HEK293 (cell line): ENCODE data around the gene NPFF.

ENCODE experiments used
- CTCF ChIA-PET: fragments of 350-600 bp; formaldehyde crosslinking; extraction: SDS; loops from one replicate; lab custom pipeline; 2021; ENCODE audit warnings: antibody characterized with exemption; lab: Yijun Ruan, JAX
- POLR2A ChIA-PET: fragments of 300-600 bp; formaldehyde crosslinking; extraction: SDS; loops from one replicate; lab custom pipeline; 2020; ENCODE audit warnings: antibody characterized with exemption, inconsistent platforms; lab: Yijun Ruan, JAX
- H3K27ac ChIP-seq: fragments of 200-500 bp; sonication (Bioruptor generic); 2 replicates; pipeline ENCODE4 v1.5.1; 2014; ENCODE audit warnings: low read depth, low read length, control low read depth, inconsistent platforms; ENCODE audit errors: extremely low read depth
- H3K36me3 ChIP-seq, 2 experiments: fragments of 200-500 bp in 1 of 2; sonication (Bioruptor generic) in 1 of 2; 1 replicate in 1 of 2; 2 replicates in 1 of 2; pipeline ENCODE4 v1.5.1; 2014 to 2017; ENCODE audit warnings: inconsistent platforms in 2 of 2, low read length in 2 of 2; ENCODE audit not compliant: control insufficient read depth in 2 of 2, insufficient read depth in 1 of 2
- H3K4me1 ChIP-seq: fragments of 200-500 bp; sonication (Bioruptor generic); 2 replicates; pipeline ENCODE4 v1.5.1; 2014; ENCODE audit warnings: mild to moderate bottlenecking, low read length, inconsistent platforms; ENCODE audit not compliant: control insufficient read depth, insufficient read depth
- H3K4me3 ChIP-seq: 2 replicates; pipeline ENCODE4 v1.5.1; 2011; ENCODE audit warnings: low read depth, mild to moderate bottlenecking, control low read depth, low read length, moderate library complexity
- H3K9me3 ChIP-seq: fragments of 200-500 bp; sonication (Bioruptor generic); 2 replicates; pipeline ENCODE4 v1.5.1; 2014; ENCODE audit warnings: low read depth, low read length, inconsistent platforms; ENCODE audit not compliant: control insufficient read depth, insufficient read depth
- PRDM1 ChIP-seq: fragments of 450-650 bp; formaldehyde crosslinking; IDR thresholded peaks from 2 replicates; pipeline ENCODE4; 2016; ENCODE audit warnings: missing biosample characterization, missing genetic modification characterization
- SETDB1 ChIP-seq: IDR thresholded peaks from one replicate; pipeline ENCODE4 v1.6.1; 2017; ENCODE audit warnings: mild to moderate bottlenecking, low read length, moderate library complexity, mixed read lengths; ENCODE audit not compliant: insufficient read length
- ZNF202 ChIP-seq: fragments of 450-650 bp; formaldehyde crosslinking; IDR thresholded peaks from 2 replicates; pipeline ENCODE4 v1.5.1; 2016; ENCODE audit warnings: missing biosample characterization, missing genetic modification characterization, borderline replicate concordance
- ZNF292 ChIP-seq: fragments of 450-650 bp; formaldehyde crosslinking; IDR thresholded peaks from 2 replicates; pipeline ENCODE4 v1.5.1; 2016; ENCODE audit warnings: low read depth, missing biosample characterization, missing genetic modification characterization, borderline replicate concordance
- ZNF426 ChIP-seq: fragments of 450-650 bp; formaldehyde crosslinking; IDR thresholded peaks from 2 replicates; pipeline ENCODE4 v1.5.1; 2017; ENCODE audit warnings: missing biosample characterization, missing genetic modification characterization, mild to moderate bottlenecking, inconsistent platforms, moderate library complexity
- ZNF510 ChIP-seq: fragments of 450-650 bp; formaldehyde crosslinking; IDR thresholded peaks from 2 replicates; pipeline ENCODE4 v1.5.1; 2018; ENCODE audit warnings: mild to moderate bottlenecking, missing genetic modification characterization, missing biosample characterization; ENCODE audit not compliant: insufficient replicate concordance
- ZNF530 ChIP-seq: fragments of 450-650 bp; formaldehyde crosslinking; IDR thresholded peaks from 2 replicates; pipeline ENCODE4 v1.5.1; 2016; ENCODE audit warnings: low read depth, missing biosample characterization, missing genetic modification characterization
- ZNF548 ChIP-seq: fragments of 450-650 bp; formaldehyde crosslinking; IDR thresholded peaks from 2 replicates; pipeline ENCODE4 v1.5.1; 2016; ENCODE audit warnings: missing biosample characterization, missing genetic modification characterization
- ZNF571 ChIP-seq: fragments of 450-650 bp; formaldehyde crosslinking; IDR thresholded peaks from 2 replicates; pipeline ENCODE4 v1.5.0; 2017; ENCODE audit warnings: missing biosample characterization, missing genetic modification characterization
- ZNF600 ChIP-seq: fragments of 450-650 bp; formaldehyde crosslinking; IDR thresholded peaks from 2 replicates; pipeline ENCODE4 v1.5.1; 2016; ENCODE audit warnings: missing biosample characterization, missing genetic modification characterization
- ZSCAN23 ChIP-seq: fragments of 450-650 bp; formaldehyde crosslinking; IDR thresholded peaks from 2 replicates; pipeline ENCODE4 v1.5.1; 2016; ENCODE audit warnings: missing biosample characterization, missing genetic modification characterization
- TF ChIP-seq, protein P1 (sequence below): fragments of 450-650 bp; formaldehyde crosslinking; IDR thresholded peaks from 2 replicates; pipeline ENCODE4 v1.5.1; 2016; ENCODE audit warnings: missing biosample characterization, missing genetic modification characterization
- TF ChIP-seq, protein P2 (sequence below): fragments of 450-650 bp; formaldehyde crosslinking; IDR thresholded peaks from 2 replicates; pipeline ENCODE4 v1.5.1; 2016; ENCODE audit warnings: missing biosample characterization, missing genetic modification characterization, low read depth
- TF ChIP-seq, protein P3 (sequence below): fragments of 450-650 bp; formaldehyde crosslinking; IDR thresholded peaks from 2 replicates; pipeline ENCODE4 v1.5.1; 2017; ENCODE audit warnings: missing biosample characterization, missing genetic modification characterization
- TF ChIP-seq, protein P4 (sequence below): fragments of 450-650 bp; formaldehyde crosslinking; IDR thresholded peaks from 2 replicates; pipeline ENCODE4 v1.5.1; 2016; ENCODE audit warnings: missing biosample characterization, missing genetic modification characterization

Gene NPFF

DNA sequence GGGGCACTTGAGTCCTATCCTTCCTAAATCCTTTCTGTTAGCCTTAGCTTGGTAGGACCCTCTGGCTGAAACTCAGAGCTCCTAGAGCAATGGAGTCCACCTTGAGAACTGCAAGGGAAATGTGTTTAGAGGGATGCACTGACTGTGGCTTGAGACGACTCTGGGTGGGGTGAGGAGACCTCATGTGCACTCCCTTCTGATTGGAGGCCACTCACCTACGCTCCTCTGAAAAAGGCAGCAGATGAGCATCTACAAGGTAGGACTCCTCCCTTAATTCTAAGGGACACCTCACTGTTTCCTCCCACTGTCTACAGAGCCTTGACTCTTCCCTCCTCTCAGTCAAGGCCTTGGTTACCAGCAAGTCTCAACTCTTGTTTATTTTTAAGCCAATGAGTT lies 9.1 kb downstream of the NPFF start (continued):
- TF ChIP-seq, protein P1, sequence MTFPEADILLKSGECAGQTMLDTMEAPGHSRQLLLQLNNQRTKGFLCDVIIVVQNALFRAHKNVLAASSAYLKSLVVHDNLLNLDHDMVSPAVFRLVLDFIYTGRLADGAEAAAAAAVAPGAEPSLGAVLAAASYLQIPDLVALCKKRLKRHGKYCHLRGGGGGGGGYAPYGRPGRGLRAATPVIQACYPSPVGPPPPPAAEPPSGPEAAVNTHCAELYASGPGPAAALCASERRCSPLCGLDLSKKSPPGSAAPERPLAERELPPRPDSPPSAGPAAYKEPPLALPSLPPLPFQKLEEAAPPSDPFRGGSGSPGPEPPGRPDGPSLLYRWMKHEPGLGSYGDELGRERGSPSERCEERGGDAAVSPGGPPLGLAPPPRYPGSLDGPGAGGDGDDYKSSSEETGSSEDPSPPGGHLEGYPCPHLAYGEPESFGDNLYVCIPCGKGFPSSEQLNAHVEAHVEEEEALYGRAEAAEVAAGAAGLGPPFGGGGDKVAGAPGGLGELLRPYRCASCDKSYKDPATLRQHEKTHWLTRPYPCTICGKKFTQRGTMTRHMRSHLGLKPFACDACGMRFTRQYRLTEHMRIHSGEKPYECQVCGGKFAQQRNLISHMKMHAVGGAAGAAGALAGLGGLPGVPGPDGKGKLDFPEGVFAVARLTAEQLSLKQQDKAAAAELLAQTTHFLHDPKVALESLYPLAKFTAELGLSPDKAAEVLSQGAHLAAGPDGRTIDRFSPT (tag by site-specific recombination): no peak

DNA sequence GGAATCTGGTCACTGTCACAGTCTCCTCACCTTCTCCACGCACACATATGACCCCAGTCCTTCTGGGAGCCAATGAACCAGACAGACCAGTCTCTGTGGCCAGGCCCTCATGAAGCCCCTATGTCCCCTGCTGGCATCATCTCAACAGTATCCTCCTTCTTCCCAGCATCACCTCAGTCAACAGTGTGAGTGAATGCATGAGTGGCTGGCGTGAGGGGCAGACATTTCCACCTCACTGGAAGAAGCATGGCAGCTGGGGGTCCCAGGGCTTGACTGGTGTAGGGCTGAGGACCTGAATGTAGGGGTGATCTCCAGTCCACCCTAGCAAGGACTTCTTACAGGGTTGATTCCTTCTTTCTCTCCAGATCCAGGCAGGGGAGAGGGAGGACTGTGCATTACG lies 9.8 kb downstream of the NPFF start:
- peaks cover 24% of the 10 kb centered on the region for H3K4me1 ChIP-seq
- ChIA-PET CTCF (interaction anchor here (1.7 kb wide), 1 partner anchor 10 kb away, joined by 3 read pairs; the partner anchor contains the start of gene NPFF), POLR2A (interaction anchor here (0.5 to 4.6 kb wide), 2 partner anchors 15 to 474 kb away, joined by 3 to 39 read pairs; no protein-coding TSS in a partner anchor)
- H3K9me3 ChIP-seq: no peaks in the 10 kb centered on the region
- H3K27ac ChIP-seq: no peak overlapping the region
- no peak overlapping the region for H3K4me3 ChIP-seq
- H3K36me3 ChIP-seq: no peaks in the 10 kb centered on the region
- TF ChIP-seq ZNF202 (tag by site-specific recombination) (no peak), PRDM1 (tag by site-specific recombination) (no peak), ZSCAN23 (tag by site-specific recombination) (no peak), ZNF571 (tag by site-specific recombination) (no peak), ZNF600 (no peak), ZNF510 (tag by site-specific recombination) (no peak), SETDB1 (no peak), ZNF426 (tag by site-specific recombination) (no peak), ZNF292 (no peak)
- TF ChIP-seq, protein P2, sequence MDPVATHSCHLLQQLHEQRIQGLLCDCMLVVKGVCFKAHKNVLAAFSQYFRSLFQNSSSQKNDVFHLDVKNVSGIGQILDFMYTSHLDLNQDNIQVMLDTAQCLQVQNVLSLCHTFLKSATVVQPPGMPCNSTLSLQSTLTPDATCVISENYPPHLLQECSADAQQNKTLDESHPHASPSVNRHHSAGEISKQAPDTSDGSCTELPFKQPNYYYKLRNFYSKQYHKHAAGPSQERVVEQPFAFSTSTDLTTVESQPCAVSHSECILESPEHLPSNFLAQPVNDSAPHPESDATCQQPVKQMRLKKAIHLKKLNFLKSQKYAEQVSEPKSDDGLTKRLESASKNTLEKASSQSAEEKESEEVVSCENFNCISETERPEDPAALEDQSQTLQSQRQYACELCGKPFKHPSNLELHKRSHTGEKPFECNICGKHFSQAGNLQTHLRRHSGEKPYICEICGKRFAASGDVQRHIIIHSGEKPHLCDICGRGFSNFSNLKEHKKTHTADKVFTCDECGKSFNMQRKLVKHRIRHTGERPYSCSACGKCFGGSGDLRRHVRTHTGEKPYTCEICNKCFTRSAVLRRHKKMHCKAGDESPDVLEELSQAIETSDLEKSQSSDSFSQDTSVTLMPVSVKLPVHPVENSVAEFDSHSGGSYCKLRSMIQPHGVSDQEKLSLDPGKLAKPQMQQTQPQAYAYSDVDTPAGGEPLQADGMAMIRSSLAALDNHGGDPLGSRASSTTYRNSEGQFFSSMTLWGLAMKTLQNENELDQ (tag by site-specific recombination): no peak
- TF ChIP-seq, protein P3, sequence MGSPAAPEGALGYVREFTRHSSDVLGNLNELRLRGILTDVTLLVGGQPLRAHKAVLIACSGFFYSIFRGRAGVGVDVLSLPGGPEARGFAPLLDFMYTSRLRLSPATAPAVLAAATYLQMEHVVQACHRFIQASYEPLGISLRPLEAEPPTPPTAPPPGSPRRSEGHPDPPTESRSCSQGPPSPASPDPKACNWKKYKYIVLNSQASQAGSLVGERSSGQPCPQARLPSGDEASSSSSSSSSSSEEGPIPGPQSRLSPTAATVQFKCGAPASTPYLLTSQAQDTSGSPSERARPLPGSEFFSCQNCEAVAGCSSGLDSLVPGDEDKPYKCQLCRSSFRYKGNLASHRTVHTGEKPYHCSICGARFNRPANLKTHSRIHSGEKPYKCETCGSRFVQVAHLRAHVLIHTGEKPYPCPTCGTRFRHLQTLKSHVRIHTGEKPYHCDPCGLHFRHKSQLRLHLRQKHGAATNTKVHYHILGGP (tag by site-specific recombination): no peak

DNA sequence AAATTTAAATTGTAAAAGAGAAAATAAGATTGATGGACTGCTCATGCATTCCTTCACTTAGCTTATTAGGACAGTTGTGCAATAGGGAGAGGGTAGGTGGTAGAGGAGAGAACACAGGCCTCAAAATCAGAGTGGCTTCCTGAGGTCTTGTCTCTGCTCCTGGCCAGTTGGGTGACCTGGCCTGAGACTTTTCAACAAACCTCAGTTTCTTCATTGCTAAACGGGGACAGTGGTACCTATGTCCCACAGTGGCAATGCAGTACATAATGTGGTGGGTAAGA lies 10.6 kb downstream of the NPFF start:
- POLR2A ChIA-PET: no interaction called here
- CTCF ChIA-PET: interaction anchor here (0.7 to 1.0 kb wide), 2 partner anchors 69 to 172 kb away, joined by 3 read pairs; no protein-coding TSS in a partner anchor
- Histone ChIP-seq H3K27ac (no peak overlapping the region), H3K4me1 (peaks cover 21% of the 10 kb centered on the region), H3K9me3 (no peaks in the 10 kb centered on the region), H3K36me3 (no peaks in the 10 kb centered on the region), H3K4me3 (no peak overlapping the region)
- TF ChIP-seq ZNF548 (tag by site-specific recombination) (no peak), ZNF530 (tag by site-specific recombination) (no peak)
- TF ChIP-seq, protein P4, sequence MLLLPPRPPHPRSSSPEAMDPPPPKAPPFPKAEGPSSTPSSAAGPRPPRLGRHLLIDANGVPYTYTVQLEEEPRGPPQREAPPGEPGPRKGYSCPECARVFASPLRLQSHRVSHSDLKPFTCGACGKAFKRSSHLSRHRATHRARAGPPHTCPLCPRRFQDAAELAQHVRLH (tag by site-specific recombination): no peak
